ENCODE results near the gene AP3M1.

DNA sequence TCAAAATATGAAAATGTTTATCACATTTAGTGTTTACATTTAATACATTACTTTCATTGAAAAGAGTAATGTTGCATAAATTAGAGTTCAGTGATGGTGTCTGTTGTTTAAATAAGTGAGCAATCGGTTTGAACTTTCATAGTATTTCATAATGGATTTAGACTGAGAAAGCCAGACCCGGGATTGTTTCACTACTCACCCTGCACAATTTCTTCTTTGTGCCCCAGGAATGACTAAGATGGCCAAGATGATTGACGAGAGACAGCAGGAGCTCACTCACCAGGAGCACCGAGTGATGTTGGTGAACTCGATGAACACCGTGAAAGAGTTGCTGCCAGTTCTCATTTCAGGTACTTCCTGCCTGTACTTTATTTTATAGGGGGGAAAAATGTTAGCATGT, 78.1 kb downstream of the AP3M1 start:
- TF ChIP-seq CEBPB (IDR thresholded peaks at IDR 0.05): no peak
- TF ChIP-seq, protein P1, sequence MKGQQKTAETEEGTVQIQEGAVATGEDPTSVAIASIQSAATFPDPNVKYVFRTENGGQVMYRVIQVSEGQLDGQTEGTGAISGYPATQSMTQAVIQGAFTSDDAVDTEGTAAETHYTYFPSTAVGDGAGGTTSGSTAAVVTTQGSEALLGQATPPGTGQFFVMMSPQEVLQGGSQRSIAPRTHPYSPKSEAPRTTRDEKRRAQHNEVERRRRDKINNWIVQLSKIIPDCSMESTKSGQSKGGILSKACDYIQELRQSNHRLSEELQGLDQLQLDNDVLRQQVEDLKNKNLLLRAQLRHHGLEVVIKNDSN (IDR thresholded peaks at IDR 0.05): no peak
- no peak for TF ChIP-seq TAF1 (IDR thresholded peaks at IDR 0.05; ENCODE audit: low read depth)
- TF ChIP-seq, protein P2, sequence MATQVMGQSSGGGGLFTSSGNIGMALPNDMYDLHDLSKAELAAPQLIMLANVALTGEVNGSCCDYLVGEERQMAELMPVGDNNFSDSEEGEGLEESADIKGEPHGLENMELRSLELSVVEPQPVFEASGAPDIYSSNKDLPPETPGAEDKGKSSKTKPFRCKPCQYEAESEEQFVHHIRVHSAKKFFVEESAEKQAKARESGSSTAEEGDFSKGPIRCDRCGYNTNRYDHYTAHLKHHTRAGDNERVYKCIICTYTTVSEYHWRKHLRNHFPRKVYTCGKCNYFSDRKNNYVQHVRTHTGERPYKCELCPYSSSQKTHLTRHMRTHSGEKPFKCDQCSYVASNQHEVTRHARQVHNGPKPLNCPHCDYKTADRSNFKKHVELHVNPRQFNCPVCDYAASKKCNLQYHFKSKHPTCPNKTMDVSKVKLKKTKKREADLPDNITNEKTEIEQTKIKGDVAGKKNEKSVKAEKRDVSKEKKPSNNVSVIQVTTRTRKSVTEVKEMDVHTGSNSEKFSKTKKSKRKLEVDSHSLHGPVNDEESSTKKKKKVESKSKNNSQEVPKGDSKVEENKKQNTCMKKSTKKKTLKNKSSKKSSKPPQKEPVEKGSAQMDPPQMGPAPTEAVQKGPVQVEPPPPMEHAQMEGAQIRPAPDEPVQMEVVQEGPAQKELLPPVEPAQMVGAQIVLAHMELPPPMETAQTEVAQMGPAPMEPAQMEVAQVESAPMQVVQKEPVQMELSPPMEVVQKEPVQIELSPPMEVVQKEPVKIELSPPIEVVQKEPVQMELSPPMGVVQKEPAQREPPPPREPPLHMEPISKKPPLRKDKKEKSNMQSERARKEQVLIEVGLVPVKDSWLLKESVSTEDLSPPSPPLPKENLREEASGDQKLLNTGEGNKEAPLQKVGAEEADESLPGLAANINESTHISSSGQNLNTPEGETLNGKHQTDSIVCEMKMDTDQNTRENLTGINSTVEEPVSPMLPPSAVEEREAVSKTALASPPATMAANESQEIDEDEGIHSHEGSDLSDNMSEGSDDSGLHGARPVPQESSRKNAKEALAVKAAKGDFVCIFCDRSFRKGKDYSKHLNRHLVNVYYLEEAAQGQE (IDR thresholded peaks at IDR 0.05; ENCODE audit: low read depth): no peak
- no peak for TF ChIP-seq RAD21 (IDR thresholded peaks at IDR 0.05; ENCODE audit: low read depth)
- TF ChIP-seq ZBTB7A (IDR thresholded peaks at IDR 0.05; ENCODE audit: low read depth): no peak
